HG03135 (cell line): ENCODE data around the gene TEAD1.

Experiments
- ATAC-seq: cut with Tn5 transposase; IDR thresholded peaks from one replicate; pipeline ENCODE4 v1.9.1; 2021; ENCODE audit warnings: mild to moderate bottlenecking, moderate library complexity; ENCODE audit not compliant: unreplicated experiment

The TEAD1 gene

GRCh38 chr11:12886508-12886907 lies 212.3 kb downstream of the TEAD1 start:
- no peak for ATAC-seq

- peak; percentile 59 for ATAC-seq
Observed at GRCh38 chr11:12888525-12889158, 214.4 kb downstream of the TEAD1 start.

DNA sequence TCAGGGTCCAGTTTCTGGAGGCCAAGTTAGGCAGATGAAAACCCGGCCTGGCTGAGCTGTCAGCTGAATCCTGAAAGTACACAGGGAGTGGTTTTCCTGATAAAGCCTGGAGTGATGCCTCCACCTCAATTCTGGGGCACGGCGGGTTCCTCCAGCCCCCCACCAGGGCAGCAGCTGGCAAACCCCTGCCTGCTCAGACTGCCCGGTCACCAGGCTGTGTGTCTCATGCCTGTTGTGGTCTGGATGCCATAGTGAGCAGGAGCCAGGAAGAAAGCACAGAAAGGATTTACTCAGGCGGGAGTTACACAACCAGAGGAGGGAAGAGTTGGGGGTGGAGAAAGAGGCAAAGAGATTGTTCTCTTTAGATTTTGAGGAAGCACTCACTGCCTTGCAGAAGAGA lies 215.0 kb downstream of the TEAD1 start:
- ATAC-seq, result no peak

DNA sequence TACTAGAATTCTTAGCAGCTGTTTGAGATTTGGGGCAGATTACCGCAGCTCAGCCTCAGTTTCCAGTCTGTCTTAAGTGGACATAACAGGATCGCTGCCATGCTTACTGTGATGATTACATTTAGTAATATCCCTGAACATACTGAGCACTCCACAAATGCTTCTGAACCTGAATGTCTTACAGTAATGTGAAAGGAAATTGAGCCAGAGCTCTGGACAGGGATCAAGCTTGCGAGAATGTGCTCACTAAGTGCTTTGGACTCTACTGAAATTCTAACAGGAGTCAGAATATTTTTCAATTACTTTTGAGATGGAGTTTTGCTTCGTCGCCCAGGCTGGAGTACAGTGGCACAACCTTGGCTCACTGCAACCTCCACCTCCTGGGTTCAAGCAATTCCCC lies 216.3 kb downstream of the TEAD1 start:
- no peak for ATAC-seq

- ATAC-seq, result no peak
Observed at GRCh38 chr11:12893787-12894672, 219.8 kb downstream of the TEAD1 start.

GRCh38 chr11:12897390-12897789 lies 223.2 kb downstream of the TEAD1 start:
- no peak for ATAC-seq

- no peak for ATAC-seq
Observed at GRCh38 chr11:12897867-12898266, 223.6 kb downstream of the TEAD1 start.

DNA sequence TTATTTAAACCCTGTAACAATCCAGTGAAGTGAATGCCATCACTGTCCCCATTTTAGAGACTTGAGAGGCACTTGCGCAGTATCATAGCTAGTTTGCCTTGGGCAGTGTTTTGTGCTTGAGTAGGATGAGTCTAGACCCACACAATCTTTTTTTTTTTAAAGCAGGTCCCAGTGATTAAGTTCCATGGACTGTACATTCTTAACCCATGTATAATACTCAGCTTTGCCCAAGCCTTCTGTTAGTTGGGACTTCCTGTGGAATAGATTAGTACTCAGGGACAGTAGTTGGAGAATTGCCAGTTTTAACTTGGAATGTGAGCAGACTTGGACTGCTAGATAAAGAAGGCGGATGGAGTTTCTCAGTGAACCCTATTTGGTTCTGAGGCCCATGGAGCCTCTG lies 226.3 kb downstream of the TEAD1 start:
- ATAC-seq, result no peak

DNA sequence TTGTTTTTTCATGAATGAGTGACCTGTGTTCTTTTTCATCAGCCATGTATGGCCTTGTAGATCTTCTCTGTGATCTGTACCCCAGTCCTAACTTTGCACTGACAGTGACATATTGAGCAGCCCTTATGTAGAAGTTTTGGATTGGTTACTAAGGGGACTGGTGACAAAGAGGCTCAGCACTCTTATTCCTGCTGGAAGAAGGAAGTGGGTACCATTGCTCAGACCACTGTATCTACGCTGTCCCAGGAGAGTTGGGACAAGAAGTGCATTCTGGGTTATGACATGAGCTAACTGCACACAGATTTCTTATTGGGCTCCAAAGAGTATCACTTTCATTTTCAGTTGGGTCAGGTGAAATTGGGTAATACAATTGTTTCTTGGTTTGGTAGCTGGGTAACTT lies 227.1 kb downstream of the TEAD1 start:
- no peak for ATAC-seq

GRCh38 chr11:12901874-12902481 lies 227.8 kb downstream of the TEAD1 start:
- no peak for ATAC-seq

- no peak for ATAC-seq
Observed at GRCh38 chr11:12902791-12903486, 228.7 kb downstream of the TEAD1 start.

DNA sequence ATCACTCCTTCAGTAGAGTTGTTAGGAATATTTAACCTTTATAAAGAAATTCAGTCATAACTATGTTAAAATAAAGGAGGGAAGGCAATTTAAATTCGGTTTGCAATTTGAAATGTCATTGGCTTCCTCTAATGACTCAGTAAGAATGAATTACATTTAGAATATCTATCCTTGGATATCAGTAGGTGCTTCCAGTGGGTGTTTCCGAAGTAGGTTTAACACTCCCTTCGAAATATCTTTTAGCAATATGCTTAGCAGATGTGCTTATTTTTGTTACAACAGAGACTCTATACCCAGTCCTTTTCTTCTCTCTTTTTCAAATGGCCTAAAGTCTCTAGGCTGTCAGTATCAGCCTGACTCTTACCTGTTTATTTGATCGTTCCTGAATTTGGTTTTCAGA lies 231.2 kb downstream of the TEAD1 start:
- ATAC-seq, result no peak

GRCh38 chr11:12906501-12906900 lies 232.3 kb downstream of the TEAD1 start:
- ATAC-seq, result no peak

GRCh38 chr11:12909879-12910278 lies 235.7 kb downstream of the TEAD1 start:
- no peak for ATAC-seq

GRCh38 chr11:12914400-12914912 lies 240.2 kb downstream of the TEAD1 start:
- ATAC-seq, result no peak

DNA sequence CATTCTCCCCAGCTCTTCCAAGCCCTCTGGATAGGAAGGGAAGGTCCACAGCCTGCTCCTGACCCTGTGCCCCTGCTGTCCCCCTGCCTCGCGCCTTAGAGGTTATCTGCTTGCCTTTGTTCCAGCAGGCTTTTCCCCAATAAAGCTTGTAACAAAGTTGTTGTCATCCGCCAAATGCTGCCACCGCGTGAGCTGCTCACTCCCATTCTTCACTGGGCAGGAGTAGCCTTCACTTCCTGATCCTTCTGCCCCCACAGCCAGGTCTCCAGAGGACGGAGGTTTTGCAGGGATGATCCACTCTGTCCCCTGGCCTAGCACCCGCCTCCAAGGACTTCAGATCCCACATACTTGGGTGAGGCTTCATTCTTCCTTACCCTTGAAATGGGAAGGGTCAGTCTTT lies 240.9 kb downstream of the TEAD1 start:
- no peak for ATAC-seq

GRCh38 chr11:12917822-12918221 lies 243.6 kb downstream of the TEAD1 start:
- no peak for ATAC-seq

DNA sequence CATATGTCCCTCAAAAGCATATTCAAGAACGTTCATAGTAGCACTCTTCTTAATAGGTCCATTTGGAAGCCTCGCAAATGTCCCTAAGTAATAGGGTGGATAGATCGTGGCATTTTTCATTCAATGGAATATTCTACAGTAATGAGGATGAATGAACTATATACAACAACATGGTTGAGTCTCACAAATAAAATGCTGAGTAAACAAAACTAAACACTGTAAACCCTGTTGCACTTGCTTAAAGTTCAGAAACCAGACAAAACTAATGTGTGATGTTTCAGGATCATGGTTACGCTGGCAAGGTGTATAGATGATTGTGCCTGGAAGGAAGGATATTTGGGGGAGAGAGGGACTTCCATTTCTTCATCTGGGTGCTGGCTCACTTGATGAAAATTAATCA lies 244.4 kb downstream of the TEAD1 start:
- ATAC-seq, result no peak

DNA sequence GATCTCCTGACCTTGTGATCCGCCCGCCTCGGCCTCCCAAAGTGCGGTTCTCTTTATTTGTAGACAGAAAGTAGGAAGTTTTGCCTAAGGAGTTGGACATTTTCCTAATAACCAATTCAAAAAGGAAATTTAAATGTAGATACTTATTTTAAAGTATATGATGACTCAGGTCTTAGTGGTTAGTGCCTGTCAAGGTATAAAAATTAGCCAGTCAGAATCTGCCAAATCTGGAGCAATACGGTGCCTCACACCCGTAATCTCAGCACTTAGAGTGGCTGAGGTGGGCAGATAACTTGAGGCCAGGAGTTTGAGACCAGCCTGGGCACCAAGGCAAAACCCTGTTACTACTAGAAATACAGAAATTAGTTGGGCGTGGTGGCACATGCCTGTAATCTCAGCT lies 248.2 kb downstream of the TEAD1 start:
- ATAC-seq, result no peak

DNA sequence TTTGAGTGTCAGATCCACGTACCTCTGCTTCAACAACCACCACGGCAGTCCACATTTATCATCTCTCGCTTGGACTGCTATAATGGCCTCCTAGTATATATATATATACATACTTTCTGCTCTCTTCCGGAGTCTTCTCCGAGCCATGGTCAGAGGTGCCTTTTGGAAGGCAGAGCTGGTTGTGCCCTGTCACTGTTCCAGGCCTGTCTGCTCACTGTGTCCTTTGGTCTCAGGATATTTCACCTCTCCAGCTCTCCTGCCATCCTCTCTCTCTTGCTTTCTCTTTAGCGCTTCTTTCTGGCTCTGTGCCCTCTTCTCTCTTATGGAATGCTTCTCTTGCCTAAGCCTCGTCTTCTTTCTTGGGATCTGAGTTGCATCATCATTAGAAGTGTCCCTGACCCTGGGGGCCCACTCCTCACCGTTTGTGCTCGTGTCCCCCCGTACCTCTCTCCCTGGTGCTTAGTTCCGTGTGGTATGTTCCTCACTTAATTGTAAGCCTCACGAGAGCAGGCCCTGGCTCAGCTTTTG lies 248.8 kb downstream of the TEAD1 start:
- ATAC-seq, result no peak

DNA sequence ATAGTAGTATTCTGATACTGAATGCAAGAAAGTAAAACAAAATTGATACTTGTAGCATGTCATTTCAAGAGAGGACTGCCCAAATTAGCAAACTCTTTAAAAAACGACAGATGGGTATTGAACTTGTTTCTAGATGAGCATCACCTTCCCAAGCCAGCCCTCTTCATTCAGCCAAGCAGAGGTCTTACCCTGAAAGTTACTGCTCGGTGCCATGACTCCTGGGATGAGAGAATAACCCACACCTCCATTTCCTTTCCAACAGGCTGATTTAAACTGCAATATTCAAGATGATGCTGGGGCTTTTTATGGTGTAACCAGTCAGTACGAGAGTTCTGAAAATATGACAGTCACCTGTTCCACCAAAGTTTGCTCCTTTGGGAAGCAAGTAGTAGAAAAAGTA lies 250.4 kb downstream of the TEAD1 start:
- ATAC-seq, result no peak
